Kidney epithelial cell (primary cell): ENCODE data around the gene DPYSL4. TPM values are rescaled to one million over a fixed set of nuclear protein-coding genes. Genes with fewer than 3 reads are reported as not detected.

Experiments used
- DNase-seq: peaks from one replicate; pipeline ENCODE4 v3.0.0-alpha.2; 2010; ENCODE audit warnings: low read depth
- H3K27me3 ChIP-seq: 2 replicates; pipeline ENCODE4 v1.6.0; 2011; ENCODE audit warnings: low read length; ENCODE audit not compliant: control insufficient read depth, insufficient read depth
- H3K36me3 ChIP-seq: 2 replicates; pipeline ENCODE4 v1.5.1; 2011; ENCODE audit warnings: low read length; ENCODE audit not compliant: control insufficient read depth, insufficient read depth
- H3K4me3 ChIP-seq: 2 replicates; pipeline ENCODE4 v1.5.1; 2011; ENCODE audit warnings: low read depth, mild to moderate bottlenecking, control low read depth, low read length
- total RNA-seq: library from RNA; depleted of rRNA; stranded (reverse); fragments of >200 nt; gene quantifications from 2 replicates; pipeline ENCODE4 v1.2.3, GENCODE V29; 2015
- TF ChIP-seq, protein P1 (sequence below): IDR thresholded peaks from 2 replicates; pipeline ENCODE4 v1.5.1; 2011; ENCODE audit warnings: mild to moderate bottlenecking, moderate library complexity, low read length, control low read depth, inconsistent platforms; ENCODE audit not compliant: insufficient read depth, poor library complexity, severe bottlenecking

Gene DPYSL4
- total RNA-seq, 1 donor from 2014 or later, result 15.3 TPM

DNA sequence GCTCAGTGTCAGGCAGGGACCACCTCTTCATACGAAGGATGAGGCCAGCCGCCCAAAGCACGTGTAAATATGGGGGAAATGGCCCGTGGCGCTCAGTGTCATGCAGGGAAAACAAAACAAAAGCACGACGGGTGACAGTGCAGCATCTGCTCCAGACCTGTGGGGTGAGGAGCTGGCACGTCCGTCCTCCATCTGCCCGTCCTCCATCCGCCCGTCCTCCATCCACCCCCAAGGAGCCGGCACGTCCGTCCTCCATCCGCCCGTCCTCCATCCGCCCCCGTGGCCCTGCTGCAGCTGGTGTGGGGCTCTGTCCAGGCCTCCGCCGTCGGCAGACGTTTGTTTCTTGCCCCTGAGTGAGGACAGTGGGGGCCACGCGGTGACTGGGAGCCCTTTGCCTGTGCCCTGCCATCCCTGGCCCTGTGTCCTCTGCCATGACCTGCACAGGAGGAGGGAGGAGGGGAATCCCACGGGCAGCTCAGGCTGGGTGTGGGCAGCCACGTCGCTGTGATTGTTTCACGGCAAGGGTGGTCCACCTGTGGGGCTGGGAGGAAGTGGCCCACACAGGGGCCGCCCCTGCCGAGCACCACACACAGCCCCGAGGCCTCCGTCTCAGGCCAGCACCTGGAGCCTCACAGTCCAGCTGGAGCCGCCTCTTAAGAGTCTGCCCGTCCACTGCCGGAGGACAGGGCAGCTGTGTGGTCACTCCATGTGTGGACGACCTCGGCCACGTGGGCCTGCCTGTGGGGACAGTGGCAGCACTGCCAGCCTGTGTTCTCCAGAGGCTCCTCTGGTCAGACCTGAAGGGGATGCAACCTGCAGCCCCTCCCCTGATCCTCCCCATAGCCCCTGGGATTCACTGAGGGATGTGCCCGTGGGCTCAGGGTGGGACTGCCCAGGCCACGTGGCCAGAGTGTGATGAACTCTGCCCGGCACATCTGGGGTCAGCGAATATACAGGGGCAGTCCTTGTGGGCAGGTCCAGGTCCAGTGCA is 38.2 kb upstream of the DPYSL4 start:
- no peak for DNase-seq
- no peak overlapping the region for H3K4me3 ChIP-seq
- no peaks in the 10 kb centered on the region for H3K36me3 ChIP-seq
- H3K27me3 ChIP-seq, result no peaks in the 10 kb centered on the region
- TF ChIP-seq, protein P1, sequence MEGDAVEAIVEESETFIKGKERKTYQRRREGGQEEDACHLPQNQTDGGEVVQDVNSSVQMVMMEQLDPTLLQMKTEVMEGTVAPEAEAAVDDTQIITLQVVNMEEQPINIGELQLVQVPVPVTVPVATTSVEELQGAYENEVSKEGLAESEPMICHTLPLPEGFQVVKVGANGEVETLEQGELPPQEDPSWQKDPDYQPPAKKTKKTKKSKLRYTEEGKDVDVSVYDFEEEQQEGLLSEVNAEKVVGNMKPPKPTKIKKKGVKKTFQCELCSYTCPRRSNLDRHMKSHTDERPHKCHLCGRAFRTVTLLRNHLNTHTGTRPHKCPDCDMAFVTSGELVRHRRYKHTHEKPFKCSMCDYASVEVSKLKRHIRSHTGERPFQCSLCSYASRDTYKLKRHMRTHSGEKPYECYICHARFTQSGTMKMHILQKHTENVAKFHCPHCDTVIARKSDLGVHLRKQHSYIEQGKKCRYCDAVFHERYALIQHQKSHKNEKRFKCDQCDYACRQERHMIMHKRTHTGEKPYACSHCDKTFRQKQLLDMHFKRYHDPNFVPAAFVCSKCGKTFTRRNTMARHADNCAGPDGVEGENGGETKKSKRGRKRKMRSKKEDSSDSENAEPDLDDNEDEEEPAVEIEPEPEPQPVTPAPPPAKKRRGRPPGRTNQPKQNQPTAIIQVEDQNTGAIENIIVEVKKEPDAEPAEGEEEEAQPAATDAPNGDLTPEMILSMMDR, result no peak

DNA sequence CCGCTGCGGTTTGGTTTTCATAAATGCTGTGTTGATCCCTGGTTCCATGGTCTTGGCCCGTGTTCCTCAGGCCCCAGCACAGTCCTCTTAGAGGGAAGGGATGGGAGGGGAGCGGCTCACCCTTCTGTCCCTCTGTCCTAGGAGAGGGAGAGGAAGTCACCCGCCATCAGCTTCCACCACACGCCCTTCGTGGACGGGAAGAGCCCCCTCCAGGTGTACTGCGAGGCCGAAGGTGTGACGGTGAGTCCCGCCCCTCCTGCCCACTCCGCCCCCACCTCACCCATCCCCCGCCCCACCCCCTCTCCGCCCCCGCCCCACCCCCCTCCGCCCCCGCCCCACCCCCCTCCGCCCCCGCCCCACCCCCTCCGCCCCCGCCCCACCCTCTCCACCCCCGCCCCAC is 37.5 kb upstream of the DPYSL4 start:
- no peaks in the 10 kb centered on the region for H3K27me3 ChIP-seq
- H3K4me3 ChIP-seq, result no peak overlapping the region
- H3K36me3 ChIP-seq, result no peaks in the 10 kb centered on the region
- no peak for DNase-seq
- TF ChIP-seq, protein P1, result no peak

DNA sequence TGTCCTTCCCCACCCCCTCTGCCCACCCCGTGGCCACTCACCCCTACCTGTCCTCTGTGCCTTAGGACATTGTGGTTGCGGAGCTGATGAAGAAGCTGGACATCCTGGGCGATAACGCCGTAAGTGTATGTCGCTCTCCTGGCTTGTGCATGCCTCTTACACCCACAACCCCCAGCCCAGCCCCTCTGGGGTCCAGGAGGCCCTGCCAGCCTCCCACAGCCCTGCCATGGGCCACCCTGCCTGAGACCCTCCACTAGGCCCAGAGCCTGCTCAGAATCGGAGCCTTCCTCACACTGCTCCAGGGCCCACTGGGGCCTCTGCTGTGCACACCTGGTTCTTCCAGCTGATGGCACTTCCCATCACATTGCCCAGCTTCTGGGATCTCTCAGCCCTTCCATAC is 36.8 kb upstream of the DPYSL4 start:
- DNase-seq, result no peak
- Histone ChIP-seq H3K36me3 (no peaks in the 10 kb centered on the region), H3K27me3 (no peaks in the 10 kb centered on the region), H3K4me3 (no peak overlapping the region)
- TF ChIP-seq, protein P1, result no peak

DNA sequence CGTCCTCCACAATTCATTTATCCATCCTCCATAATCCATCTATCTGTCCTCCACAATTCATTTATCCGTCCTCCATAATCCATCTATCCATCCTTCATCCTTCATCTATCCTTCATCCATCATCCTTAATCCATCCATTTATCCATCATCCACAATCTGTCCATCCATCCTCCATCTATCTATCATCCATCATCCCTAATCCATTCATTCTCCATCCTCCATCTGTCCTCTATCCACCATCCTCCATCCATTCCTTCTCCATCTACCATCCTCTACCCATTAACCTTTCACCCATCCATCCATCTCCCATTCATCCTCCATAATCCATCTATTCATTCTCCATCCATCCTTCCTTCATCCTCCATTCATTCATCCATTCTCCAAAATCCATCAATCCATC is 36.0 kb upstream of the DPYSL4 start:
- Histone ChIP-seq H3K4me3 (no peak overlapping the region), H3K27me3 (no peaks in the 10 kb centered on the region), H3K36me3 (no peaks in the 10 kb centered on the region)
- TF ChIP-seq, protein P1, result no peak
- no peak for DNase-seq

DNA sequence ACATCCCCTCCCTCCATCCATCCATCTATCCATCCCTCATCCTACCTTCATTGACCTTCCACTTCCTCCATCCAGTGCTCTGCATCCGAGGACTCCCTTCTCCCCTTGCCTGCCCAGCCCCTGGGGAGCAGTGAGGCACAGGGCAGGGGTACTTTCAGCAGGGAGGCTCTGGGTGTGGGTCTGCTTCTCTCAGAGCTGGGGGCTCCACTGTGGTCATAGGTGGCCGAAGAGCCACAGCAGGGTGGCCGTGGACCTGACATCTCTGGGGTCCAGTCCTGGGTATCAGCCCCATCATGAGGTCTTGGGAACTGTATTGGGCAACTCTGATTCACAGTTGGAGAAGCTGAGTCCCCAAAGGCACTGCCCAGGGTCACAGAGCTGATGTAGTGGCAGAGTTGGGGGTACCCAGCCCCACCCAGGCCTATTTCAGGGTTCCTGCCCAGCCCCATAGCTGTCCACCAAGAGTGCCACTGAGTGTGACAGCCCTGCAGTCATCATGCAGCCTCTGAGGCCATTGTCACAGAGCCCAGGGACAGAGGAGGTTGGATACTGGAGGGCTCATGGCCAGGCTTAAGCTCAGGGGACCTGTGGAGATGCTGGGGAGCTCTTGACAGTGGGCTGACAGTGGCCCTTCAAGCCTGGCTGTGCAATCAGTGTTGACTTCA is 35.3 kb upstream of the DPYSL4 start:
- H3K27me3 ChIP-seq, result no peaks in the 10 kb centered on the region
- TF ChIP-seq, protein P1, result no peak
- H3K36me3 ChIP-seq, result no peaks in the 10 kb centered on the region
- no peak overlapping the region for H3K4me3 ChIP-seq
- DNase-seq, result no peak
